HEK293T (cell line): ENCODE data around the gene ZNF354C.

Source experiments
- CTCF ChIA-PET: fragments of 350-600 bp; formaldehyde crosslinking; extraction: SDS; loops from one replicate; lab custom pipeline; 2021; ENCODE audit warnings: antibody characterized with exemption, inconsistent platforms; lab: Yijun Ruan, JAX
- POLR2A ChIA-PET: fragments of 350-600 bp; formaldehyde crosslinking; extraction: SDS; loops from one replicate; lab custom pipeline; 2020; ENCODE audit warnings: antibody characterized with exemption, inconsistent platforms; lab: Yijun Ruan, JAX
- DNase-seq: peaks from one replicate; pipeline ENCODE4 v3.0.0; 2012; ENCODE audit warnings: mixed read lengths; ENCODE audit errors: extremely low spot score
- ARNT ChIP-seq: fragments of 450-650 bp; IDR thresholded peaks from 2 replicates; pipeline ENCODE4 v1.6.1; 2017; ENCODE audit warnings: mild to moderate bottlenecking
- BHLHE40 ChIP-seq: fragments of 450-650 bp; IDR thresholded peaks from 2 replicates; pipeline ENCODE4 v1.6.1; 2016; ENCODE audit warnings: mild to moderate bottlenecking, moderate library complexity, borderline replicate concordance
- CTBP1 ChIP-seq: fragments of 450-650 bp; IDR thresholded peaks from 2 replicates; pipeline ENCODE4 v1.6.1; 2016; ENCODE audit warnings: borderline replicate concordance
- ELF4 ChIP-seq: fragments of 450-650 bp; IDR thresholded peaks from 2 replicates; pipeline ENCODE4 v1.6.1; 2017; ENCODE audit warnings: antibody characterized with exemption
- FOXA1 ChIP-seq: fragments of 450-650 bp; IDR thresholded peaks from 2 replicates; pipeline ENCODE4 v1.6.1; 2016; ENCODE audit warnings: mild to moderate bottlenecking
- FOXK2 ChIP-seq: fragments of 450-650 bp; IDR thresholded peaks from 2 replicates; pipeline ENCODE4 v1.6.1; 2016; ENCODE audit warnings: mild to moderate bottlenecking
- FOXM1 ChIP-seq: fragments of 450-650 bp; IDR thresholded peaks from 2 replicates; pipeline ENCODE4 v1.6.1; 2017; ENCODE audit warnings: mild to moderate bottlenecking, borderline replicate concordance
- HDGF ChIP-seq: fragments of 450-650 bp; IDR thresholded peaks from 2 replicates; pipeline ENCODE4 v1.6.1; 2017; ENCODE audit warnings: antibody characterized with exemption, borderline replicate concordance
- L3MBTL2 ChIP-seq: fragments of 450-650 bp; conservative IDR thresholded peaks from 2 replicates; pipeline ENCODE4 v1.6.1; 2016; ENCODE audit warnings: mild to moderate bottlenecking
- LEF1 ChIP-seq: fragments of 450-650 bp; IDR thresholded peaks from 2 replicates; pipeline ENCODE4 v1.6.1; 2017; ENCODE audit warnings: mild to moderate bottlenecking, borderline replicate concordance
- NFRKB ChIP-seq: fragments of 450-650 bp; IDR thresholded peaks from 2 replicates; pipeline ENCODE4 v1.6.1; 2016; ENCODE audit warnings: mild to moderate bottlenecking, moderate library complexity
- PKNOX1 ChIP-seq: fragments of 450-650 bp; IDR thresholded peaks from 2 replicates; pipeline ENCODE4 v1.6.1; 2016
- SP1 ChIP-seq: fragments of 450-650 bp; IDR thresholded peaks from 2 replicates; pipeline ENCODE4 v1.6.1; 2017
- SUZ12 ChIP-seq: fragments of 450-650 bp; IDR thresholded peaks from 2 replicates; pipeline ENCODE4 v1.6.1; 2016; ENCODE audit warnings: mild to moderate bottlenecking
- TARDBP ChIP-seq: fragments of 450-650 bp; IDR thresholded peaks from 2 replicates; pipeline ENCODE4 v1.6.1; 2016
- ZNF384 ChIP-seq: fragments of 450-650 bp; IDR thresholded peaks from 2 replicates; pipeline ENCODE4 v1.6.1; 2016

The ZNF354C gene

GRCh38 chr5:179112469-179113142, 52.4 kb downstream of the ZNF354C start:
- POLR2A ChIA-PET: no interaction called here
- TF ChIP-seq LEF1 (no peak), SUZ12 (no peak), FOXM1 (no peak), BHLHE40 (no peak), CTBP1 (no peak), PKNOX1 (no peak), FOXA1 (no peak), HDGF (no peak), ZNF384 (no peak), FOXK2 (no peak), SP1 (no peak), ELF4 (no peak), L3MBTL2 (no peak)
- DNase-seq: no peak
- CTCF ChIA-PET: no interaction called here

GRCh38 chr5:179113143-179113530, 53.0 kb downstream of the ZNF354C start:
- DNase-seq: no peak
- POLR2A ChIA-PET: no interaction called here
- CTCF ChIA-PET: no interaction called here
- TF ChIP-seq FOXA1: no peak
- no peak for TF ChIP-seq LEF1
- TF ChIP-seq TARDBP: no peak
- no peak for TF ChIP-seq ELF4
- no peak for TF ChIP-seq NFRKB
- no peak for TF ChIP-seq BHLHE40
- TF ChIP-seq SUZ12: no peak
- TF ChIP-seq CTBP1: no peak
- no peak for TF ChIP-seq HDGF
- no peak for TF ChIP-seq L3MBTL2
- no peak for TF ChIP-seq SP1
- TF ChIP-seq ARNT: no peak

GRCh38 chr5:179113945-179114641, 53.9 kb downstream of the ZNF354C start:
- TF ChIP-seq BHLHE40 (no peak), CTBP1 (no peak), FOXM1 (no peak), ZNF384 (no peak), FOXK2 (no peak), L3MBTL2 (no peak), SUZ12 (no peak), PKNOX1 (no peak), ELF4 (no peak), SP1 (no peak), LEF1 (no peak), NFRKB (no peak), HDGF (no peak), FOXA1 (no peak), TARDBP (no peak), ARNT (no peak)
- POLR2A ChIA-PET: no interaction called here
- CTCF ChIA-PET: no interaction called here
- DNase-seq: no peak

GRCh38 chr5:179114756-179115155, 54.6 kb downstream of the ZNF354C start:
- no peak for DNase-seq
- ChIA-PET POLR2A (no interaction called here), CTCF (no interaction called here)
- no peak for TF ChIP-seq NFRKB
- TF ChIP-seq PKNOX1: no peak
- TF ChIP-seq CTBP1: no peak
- no peak for TF ChIP-seq SUZ12
- TF ChIP-seq SP1: no peak
- TF ChIP-seq FOXM1: no peak

GRCh38 chr5:179115307-179115706, 55.1 kb downstream of the ZNF354C start:
- no peak for DNase-seq
- ChIA-PET CTCF (no interaction called here), POLR2A (no interaction called here)
- TF ChIP-seq BHLHE40: no peak
- no peak for TF ChIP-seq HDGF
- no peak for TF ChIP-seq CTBP1
- TF ChIP-seq FOXM1: no peak
- no peak for TF ChIP-seq LEF1
- TF ChIP-seq ELF4: no peak
- TF ChIP-seq NFRKB: no peak
- TF ChIP-seq SP1: no peak
- no peak for TF ChIP-seq PKNOX1
- TF ChIP-seq L3MBTL2: no peak
- TF ChIP-seq ZNF384: no peak
- TF ChIP-seq FOXK2: no peak
- no peak for TF ChIP-seq ARNT
- no peak for TF ChIP-seq FOXA1
- no peak for TF ChIP-seq SUZ12
- TF ChIP-seq TARDBP: no peak
